HG03066 (cell line): ENCODE results near the gene CORO1C.
"Not testable (repeated sequence)": the region's sequence is repeated elsewhere in the genome, so short reads cannot be mapped to it uniquely, and the experiment has no call there.

Experiments used
- ATAC-seq: cut with Tn5 transposase; IDR thresholded peaks from one replicate; pipeline ENCODE4 v1.9.1; 2021; ENCODE audit warnings: low read depth; ENCODE audit not compliant: unreplicated experiment

Gene CORO1C

DNA sequence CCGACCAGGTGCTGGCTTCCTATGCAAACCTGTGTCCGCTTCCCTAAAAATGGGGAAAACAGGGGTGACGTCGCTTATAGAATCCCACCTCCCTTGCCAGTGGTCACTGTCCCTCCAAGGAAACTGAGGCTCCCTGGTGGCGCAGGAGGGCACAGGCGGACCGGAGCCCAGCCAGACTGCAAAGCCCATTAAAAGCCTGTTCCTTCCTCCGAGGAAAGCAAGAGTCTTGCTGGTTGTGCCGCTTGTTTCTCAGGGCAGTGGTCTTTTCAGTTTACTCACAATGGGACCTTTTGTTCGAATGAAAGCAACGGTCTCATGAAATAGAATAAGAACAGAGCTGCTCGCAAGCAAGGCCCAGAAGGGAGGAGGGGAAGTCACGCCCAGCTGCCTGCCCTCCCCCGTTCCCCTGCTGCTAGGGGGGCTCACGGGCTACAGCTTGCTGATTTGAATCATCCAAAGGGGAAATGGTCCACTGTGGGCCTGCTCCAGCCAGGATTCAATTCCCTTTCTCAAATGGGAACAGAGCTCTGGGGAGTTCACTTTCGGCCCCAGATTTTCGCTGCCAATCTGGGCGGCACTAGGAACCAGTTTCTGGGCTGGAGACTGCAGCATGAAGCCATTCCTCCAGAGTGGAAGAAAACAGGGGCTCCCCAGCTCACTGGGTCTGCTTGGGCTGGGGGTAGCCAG, 93.0 kb downstream of the CORO1C start:
- no peak for ATAC-seq

DNA sequence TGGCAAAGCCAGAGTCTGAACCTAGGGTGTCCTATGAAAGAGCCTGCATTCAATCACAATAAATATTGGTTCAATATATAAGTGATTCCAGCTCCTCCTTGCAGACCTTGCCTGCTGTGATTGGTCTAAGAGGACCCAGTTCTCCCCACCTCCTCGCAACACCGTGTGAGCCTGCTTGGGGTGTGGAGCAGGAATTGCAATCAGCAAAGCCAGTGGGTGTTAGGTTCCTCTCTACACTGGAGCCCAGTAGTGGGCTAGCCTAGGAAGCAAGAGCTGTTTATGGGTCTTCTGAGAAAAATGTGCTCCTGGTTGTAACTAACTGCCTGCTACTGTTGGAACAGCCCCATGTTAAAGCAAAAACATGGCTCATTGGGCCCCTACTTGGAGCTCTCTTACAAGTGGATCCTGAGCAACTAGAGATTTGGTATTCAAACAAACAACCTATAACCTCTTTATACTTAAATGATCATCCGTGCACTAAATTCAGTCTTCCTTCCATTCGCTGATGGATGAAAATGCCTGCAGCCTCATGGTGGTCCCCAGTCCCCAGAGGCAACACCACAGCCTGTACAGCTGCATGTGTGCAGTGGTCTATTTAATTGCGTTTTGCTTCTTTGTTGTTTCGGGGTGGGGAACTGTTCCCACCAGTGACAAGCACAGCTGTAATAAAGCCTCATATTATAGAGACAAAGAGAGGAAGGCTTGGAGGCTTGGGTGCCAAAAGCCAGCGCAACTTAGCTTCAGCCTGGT, 93.9 kb downstream of the CORO1C start:
- no peak for ATAC-seq

DNA sequence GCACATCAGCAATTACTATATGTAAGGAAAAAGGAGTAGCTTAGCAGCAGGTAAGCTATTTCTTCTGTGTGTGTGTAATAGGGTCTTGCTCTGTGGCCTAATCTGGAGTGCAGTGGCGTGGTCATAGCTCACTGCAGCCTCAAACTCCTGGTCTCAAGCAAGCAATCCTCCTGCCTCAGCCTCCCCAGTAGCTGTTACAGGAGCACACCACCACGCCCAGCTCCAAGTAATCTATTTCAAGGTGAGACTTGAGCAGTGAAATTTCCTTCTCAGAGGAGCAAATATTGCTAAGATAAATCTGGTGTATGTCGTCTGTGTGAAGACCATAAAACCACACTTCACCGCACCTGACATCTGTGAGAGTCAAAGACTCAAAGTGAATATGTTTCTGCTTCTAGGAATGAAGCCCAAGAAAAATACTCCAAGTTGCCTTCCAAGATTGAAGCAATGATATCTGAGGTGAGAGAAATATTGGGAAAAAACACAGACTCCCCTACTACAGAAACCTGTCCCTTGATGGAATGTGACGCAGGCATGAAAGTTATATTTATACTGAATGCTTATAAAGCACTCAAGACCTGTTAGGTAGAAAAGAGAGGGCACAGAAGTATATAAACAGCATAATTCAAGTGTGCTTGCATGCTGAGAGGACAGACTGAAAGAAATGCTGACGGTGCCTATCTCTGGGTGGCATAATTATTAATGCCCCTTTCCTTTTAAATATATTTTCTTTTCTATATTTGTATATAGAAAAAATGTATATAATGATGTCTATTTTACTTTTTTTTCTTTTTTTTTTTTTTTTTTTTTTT, 95.1 kb downstream of the CORO1C start:
- ATAC-seq: no peak

GRCh38 chr12:108635201-108635996, 95.9 kb downstream of the CORO1C start:
- ATAC-seq: peak; percentile 47

DNA sequence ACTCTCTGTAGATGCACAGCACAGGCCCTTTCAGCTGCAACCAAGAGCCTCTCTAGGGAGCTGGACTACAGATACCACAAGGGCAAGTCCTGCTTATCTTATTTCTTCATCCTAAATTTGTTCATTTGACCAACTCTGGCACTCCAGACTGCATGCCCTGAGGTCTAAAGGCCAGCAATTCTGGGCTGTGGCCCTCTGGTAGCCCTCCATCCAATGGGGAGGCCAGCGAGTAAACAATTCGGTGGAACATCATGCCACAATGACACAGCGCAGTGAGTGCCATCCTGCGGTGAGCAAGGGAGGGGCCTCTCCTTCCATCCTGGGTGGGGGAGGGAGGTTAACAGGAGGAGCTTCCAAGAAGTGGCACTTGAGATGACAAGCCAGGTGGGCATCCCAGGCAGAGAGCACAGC, 97.0 kb downstream of the CORO1C start:
- no peak for ATAC-seq

DNA sequence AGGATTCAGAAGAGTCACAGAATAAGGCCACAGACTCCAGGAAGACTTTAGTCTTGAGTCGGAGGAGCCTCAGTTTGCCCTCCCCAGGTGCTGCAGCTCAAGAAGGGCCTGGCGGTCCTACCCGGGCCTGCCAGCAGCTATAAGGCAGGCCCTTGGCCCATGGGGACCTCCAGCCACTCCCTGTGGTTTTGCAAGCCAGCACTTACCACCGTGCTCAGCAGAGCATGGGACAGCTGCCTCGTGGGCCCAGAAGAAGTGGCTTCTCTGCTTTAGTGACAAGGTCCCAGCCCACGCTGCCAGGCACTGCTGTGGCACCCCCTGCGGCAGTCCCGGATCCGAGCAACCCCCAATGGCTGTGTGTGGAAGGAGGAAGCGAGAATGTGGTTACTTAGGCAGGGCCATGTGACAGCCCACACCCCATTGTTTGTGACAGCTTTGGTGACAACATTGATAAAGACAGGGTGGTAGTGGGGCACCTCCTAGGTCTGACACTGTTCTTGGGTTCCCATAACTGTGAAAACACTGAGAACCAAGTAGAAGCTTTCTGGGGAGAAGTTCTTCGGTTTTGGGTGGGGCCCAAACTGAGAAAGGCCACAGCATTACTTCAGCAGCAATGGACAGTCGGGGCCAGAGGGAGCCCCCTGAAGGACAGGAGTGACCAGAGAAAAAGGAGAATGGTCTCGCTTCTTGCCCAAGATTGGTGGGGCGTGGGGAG, 97.6 kb downstream of the CORO1C start, which contains the start of gene SELPLG:
TSS of gene SELPLG (minus strand) at position 361 of the 715 bp plus-strand sequence. CDS start 9,587 bp downstream, outside the sequence.
- ATAC-seq: peak; percentile 51

- ATAC-seq: no peak
Observed at GRCh38 chr12:108633081-108633533, 98.2 kb downstream of the CORO1C start.

DNA sequence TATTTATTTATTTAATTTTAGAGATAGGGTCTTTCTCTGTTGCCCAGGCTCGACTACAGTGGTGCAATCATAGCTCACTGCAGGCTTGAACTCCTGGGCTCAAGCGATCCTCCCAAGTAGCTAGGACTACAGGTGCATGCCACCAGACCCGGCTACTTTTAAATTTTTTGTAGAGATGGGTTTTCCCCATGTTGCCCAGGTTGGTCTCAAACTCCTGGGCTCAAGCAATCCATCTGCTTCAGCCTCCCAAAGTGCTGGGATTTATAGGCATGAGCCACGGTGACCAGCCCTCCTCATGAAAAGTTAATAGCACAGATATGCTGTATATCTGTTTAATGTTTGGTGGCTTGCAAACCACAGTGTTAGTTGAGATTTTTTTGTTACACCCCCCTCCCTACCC, 100.1 kb downstream of the CORO1C start:
- ATAC-seq: not testable (repeated sequence)

GRCh38 chr12:108630481-108631207, 100.7 kb downstream of the CORO1C start:
- ATAC-seq: no peak

DNA sequence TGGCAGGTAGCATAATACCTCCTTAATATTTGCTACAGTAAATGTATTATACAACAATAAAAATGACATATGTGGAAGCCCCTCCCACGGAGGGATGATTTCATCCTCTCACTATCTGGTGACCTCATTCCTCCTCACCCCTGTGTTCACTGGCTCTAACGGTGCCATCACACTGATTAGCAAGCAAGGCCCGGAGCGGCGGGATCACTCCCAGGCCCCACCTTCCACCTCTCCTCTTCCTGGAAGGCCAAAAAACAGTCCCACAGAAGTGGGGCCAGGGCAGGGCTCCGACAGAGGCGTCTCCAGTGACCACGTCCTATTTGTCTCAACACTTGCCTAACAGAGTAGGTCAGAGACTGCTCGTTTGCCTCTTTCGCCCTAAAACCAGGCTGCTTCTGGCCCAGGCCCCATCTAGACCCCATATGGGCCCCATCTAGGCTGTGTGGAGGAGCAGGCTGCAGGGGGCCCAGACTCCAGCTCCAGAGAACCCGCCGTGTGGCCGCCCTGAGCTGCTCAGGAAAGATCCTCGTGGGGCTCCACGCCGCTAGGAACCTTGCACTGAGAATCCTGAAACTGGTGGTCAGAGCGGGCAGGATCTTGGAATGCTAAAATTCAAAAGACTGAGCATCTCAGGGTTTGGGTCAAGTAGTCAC, 101.4 kb downstream of the CORO1C start:
- ATAC-seq: no peak

- no peak for ATAC-seq
Observed at GRCh38 chr12:108629151-108629550, 102.2 kb downstream of the CORO1C start.

DNA sequence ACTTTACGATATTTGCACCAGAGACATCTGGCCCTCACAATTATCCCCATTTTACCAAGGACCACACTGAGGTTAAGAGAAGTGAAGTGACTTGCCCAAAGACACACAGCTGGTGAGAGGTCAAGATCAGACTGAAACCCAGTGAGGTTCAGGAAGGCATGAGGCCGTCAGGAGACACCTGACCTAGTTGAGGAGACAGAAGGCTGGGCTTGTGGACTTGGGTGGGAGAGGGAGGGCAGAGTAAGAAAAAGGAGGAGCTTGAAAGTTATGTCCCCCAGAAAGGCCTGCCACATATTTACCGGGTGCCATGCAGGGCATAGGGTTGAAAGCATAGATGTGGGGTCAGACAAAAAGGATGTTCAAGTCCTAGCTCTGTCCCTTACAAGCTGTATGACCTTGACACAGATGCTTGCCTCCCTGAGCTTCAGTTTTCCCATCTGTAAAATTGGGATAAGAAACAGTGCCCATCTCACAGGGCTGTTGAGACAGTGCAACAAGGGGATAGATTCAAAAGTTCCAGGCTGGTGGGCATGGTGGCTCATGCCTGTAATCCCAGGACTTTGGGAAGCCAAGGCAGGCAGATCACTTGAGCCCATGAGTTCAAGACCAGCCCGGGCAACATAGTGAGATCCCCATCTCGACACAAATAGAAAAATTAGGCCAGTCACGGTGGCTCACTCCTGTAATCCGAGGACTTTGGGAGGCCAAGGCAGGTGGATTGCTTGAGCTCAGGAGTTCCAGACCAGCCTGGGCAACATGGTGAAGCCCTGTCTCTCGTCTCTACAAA, 104.0 kb downstream of the CORO1C start:
- ATAC-seq: no peak

DNA sequence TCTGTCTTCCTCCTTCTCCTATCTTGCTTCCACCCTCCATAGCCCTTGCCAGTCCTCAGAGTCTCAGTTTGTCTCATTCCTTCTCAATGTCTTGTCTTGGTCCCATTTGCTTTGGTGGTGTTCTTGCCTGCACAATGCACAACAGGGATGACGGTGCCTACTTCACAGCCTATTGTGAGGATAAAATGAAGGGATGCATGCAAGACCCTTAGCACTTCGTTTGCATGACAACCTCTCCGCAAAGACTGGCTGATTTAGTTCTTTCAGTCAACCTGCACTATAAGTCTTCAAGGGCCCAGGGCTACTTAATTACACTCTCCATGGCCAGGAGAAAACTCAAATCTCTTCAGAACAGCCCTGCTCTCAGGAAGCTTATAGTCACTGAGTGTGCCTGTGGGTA, 106.1 kb downstream of the CORO1C start:
- ATAC-seq: no peak

- no peak for ATAC-seq
Observed at GRCh38 chr12:108623577-108623976, 107.7 kb downstream of the CORO1C start.

GRCh38 chr12:108622921-108623514, 108.3 kb downstream of the CORO1C start:
- no peak for ATAC-seq

DNA sequence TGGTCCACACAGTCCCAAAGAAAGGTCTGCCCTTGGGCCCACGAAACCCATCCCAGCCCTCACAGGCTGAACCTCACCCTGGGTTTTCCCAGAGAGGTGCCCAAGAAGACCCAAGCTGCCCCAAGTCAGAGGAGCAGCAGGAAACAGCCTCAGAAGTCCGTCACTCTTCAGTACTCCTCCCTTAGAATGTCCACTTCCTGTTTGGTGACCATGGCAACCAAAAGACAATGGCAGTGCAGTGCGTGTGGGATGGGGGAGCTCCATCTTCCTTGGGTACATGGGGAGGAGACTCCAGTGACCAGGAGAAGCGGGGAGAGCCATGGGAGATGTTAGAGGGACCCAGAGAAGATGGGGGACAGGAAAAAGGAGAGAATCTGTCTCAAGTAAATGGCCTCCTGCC, 108.9 kb downstream of the CORO1C start:
- ATAC-seq: no peak

DNA sequence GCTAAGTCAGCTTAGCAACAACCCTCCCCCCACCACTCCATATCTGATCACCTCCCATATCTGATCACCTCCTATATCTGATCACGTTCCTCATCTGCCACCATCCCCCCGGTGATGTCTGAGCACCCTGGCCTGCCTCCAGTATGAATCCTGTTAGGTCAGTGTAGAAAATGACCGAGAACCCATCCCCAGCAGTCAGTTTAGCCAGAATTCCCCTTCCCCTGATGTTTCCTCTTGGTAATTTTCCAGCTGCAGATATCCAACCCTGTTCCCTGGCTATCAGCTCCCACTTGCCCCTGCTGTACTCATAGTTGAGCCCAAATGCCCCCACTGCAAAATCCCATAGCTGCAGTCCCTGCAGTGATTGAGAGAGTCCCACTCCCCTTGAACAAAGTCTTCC, 110.2 kb downstream of the CORO1C start:
- ATAC-seq: no peak
